Measurements from ENCODE around the gene EMC1. TPM values are rescaled to one million over a fixed set of nuclear protein-coding genes. Genes with fewer than 3 reads are reported as not detected.
A peak's percentile ranks its signal among the peaks of the same experiment; 100 is the strongest.

Gene EMC1
- total and polyA plus RNA-seq, 3 experiments from 2014 or later: 24.7 to 58.2 (median 57.0) TPM

DNA sequence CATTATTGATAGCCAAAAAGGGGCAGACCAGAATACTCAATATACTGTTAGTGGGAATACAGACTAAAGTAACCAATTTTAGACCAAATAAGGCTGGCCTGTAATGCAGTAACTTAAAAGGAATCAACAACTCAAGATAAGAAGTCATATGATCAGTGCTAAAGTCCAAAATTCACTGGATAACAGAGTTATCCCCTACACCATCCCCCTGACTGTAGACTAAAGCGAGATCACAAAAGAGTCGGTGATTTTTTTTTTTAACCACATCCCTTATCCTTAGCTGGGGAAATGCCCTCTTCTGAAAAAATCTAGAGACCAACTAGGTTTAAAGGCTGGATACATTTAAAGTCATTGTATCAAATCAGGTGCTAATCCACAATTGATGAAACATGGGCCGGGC, 48.9 kb downstream of the EMC1 start:
- H3K27me3 ChIP-seq (ENCODE audit: insufficient read depth, low read length, poor library complexity, severe bottlenecking): no peaks in the 10 kb centered on the region
- POLR2A ChIA-PET: no interaction called here
- peak overlapping the region in 7 of 8 donors; percentile 0 to 75 (median 18) for H3K27ac Mint-ChIP-seq
- H3K4me3 Mint-ChIP-seq: no peak overlapping the region
- H3K36me3 Mint-ChIP-seq: peaks cover 0 to 62% (median 18%) of the 10 kb centered on the region in 3 donors
- DNase-seq: peak in 1 of 5 donors; percentile 13
- H3K4me3 ChIP-seq (ENCODE audit: low read length): no peak overlapping the region
- H3K4me1 Mint-ChIP-seq: peaks cover 43 to 73% (median 50%) of the 10 kb centered on the region in 3 donors
- peaks cover 17% of the 10 kb centered on the region for H3K4me1 ChIP-seq (ENCODE audit: insufficient read depth, low read length)
- H3K9me3 Mint-ChIP-seq: no peaks in the 10 kb centered on the region
- CTCF ChIA-PET: no interaction called here
- peaks cover 36% of the 10 kb centered on the region for H3K36me3 ChIP-seq (ENCODE audit: insufficient read depth, low read length)
- no peaks in the 10 kb centered on the region for H3K27me3 Mint-ChIP-seq
- no peak overlapping the region for H3K27ac ChIP-seq (ENCODE audit: low read depth, low read length)
- no peaks in the 10 kb centered on the region for H3K9me3 ChIP-seq (ENCODE audit: low read length)

DNA sequence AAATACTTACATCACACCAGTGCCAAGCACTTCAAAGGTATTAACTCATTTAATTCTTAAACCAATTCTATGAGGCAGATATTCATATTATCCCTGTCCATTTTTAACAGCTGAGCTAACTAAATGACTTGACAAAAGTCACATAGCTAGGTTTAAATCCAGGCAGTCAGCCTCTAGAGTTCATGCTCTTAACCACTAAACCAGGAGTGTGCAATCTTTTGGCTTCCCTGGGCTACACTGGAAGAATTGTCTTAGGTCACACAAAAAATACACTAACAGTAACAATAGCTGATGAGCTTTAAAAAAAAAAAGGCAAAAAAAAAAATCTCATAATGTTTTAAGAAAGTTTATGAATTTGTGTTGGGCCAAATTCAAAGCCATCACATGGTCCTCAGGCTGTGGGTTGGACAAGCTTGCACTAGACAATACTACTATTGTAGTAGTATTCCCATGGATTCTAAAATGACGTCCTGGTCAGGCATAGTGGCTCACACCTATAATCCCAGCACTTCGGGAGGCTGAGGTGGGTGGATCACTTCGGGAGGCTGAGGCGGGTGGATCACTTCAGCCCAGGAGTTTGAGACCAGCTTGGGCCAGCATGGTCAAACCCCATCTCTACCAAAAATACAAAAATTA, 51.2 kb downstream of the EMC1 start:
- no peak for DNase-seq
- H3K4me1 Mint-ChIP-seq: peaks cover 26 to 52% (median 31%) of the 10 kb centered on the region in 3 donors
- H3K27ac ChIP-seq (ENCODE audit: low read depth, low read length): no peak overlapping the region
- H3K4me3 Mint-ChIP-seq: no peak overlapping the region
- H3K27ac Mint-ChIP-seq: peak overlapping the region in 1 of 8 donors; percentile 21
- POLR2A ChIA-PET: no interaction called here
- H3K36me3 Mint-ChIP-seq: peaks cover 10 to 81% (median 24%) of the 10 kb centered on the region in 3 donors
- no peak overlapping the region for H3K4me3 ChIP-seq (ENCODE audit: low read length)
- no peaks in the 10 kb centered on the region for H3K27me3 ChIP-seq (ENCODE audit: insufficient read depth, low read length, poor library complexity, severe bottlenecking)
- peaks cover 8% of the 10 kb centered on the region for H3K4me1 ChIP-seq (ENCODE audit: insufficient read depth, low read length)
- no peaks in the 10 kb centered on the region for H3K9me3 Mint-ChIP-seq
- peaks cover 50% of the 10 kb centered on the region for H3K36me3 ChIP-seq (ENCODE audit: insufficient read depth, low read length)
- CTCF ChIA-PET: interaction anchor here (1.5 kb wide), 1 partner anchor 451 kb away, joined by 4 read pairs; no protein-coding TSS in a partner anchor
- H3K9me3 ChIP-seq (ENCODE audit: low read length): no peaks in the 10 kb centered on the region
- no peaks in the 10 kb centered on the region for H3K27me3 Mint-ChIP-seq

DNA sequence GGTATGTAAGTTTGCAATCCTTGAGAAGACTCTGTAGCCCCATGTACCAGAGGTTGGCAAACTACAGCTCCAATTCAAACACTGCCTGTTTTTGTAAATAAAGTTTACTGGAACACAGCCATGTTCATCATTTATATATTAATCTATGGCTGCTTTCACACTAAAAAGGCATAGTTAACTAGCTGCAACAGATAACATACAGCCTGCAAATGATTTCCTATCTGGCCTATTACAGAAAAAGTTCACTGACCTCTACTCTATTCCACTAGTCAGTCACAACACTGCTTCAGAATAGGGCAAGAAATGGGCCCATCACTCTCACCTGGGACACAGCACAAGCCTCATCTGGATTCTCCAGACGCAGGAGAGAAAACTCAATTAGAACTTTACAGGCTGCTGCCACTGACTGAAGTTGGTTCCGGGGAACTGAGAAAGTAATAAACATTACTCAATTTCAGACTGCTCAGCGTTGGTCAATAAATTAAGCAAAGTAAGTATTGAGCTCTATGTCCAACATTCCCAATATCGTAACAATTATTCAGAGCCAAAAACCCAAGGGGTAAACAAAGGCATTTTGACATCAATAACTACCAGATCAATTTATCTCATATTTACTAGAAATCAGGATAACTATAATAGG, 51.9 kb downstream of the EMC1 start:
- ChIA-PET POLR2A (no interaction called here), CTCF (interaction anchor here (1.5 kb wide), 1 partner anchor 452 kb away, joined by 4 read pairs; no protein-coding TSS in a partner anchor)
- Histone ChIP-seq H3K4me1 (ENCODE audit: insufficient read depth, low read length) (peaks cover 8% of the 10 kb centered on the region), H3K4me3 (ENCODE audit: low read length) (no peak overlapping the region), H3K36me3 (ENCODE audit: insufficient read depth, low read length) (peaks cover 50% of the 10 kb centered on the region), H3K9me3 (ENCODE audit: low read length) (no peaks in the 10 kb centered on the region), H3K27ac (ENCODE audit: low read depth, low read length) (no peak overlapping the region), H3K27me3 (ENCODE audit: insufficient read depth, low read length, poor library complexity, severe bottlenecking) (no peaks in the 10 kb centered on the region)
- peak overlapping the region in 1 of 8 donors; percentile 21 for H3K27ac Mint-ChIP-seq
- H3K4me3 Mint-ChIP-seq: no peak overlapping the region
- H3K4me1 Mint-ChIP-seq: peaks cover 20 to 45% (median 25%) of the 10 kb centered on the region in 3 donors
- H3K36me3 Mint-ChIP-seq: peaks cover 10 to 76% (median 24%) of the 10 kb centered on the region in 3 donors
- no peak for DNase-seq
- no peaks in the 10 kb centered on the region for H3K9me3 Mint-ChIP-seq
- no peaks in the 10 kb centered on the region for H3K27me3 Mint-ChIP-seq

DNA sequence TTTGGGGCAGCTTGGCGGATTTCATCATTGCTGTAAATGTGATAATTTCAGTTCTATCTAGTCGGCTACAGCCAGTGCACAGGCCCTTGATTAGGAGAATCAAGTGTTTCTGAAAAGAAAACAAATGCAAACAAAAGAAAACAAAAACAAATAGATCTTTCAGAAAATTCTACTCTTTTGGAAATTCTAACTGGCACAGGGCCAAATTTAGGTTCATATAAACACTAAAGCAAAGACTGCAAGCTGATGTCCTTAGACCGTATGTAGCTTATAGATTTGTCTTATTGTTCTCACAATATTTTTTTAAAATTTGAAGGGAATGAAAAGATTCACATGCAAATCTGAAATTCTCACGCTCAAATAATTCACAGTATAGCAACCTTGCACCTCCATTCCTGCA, 52.5 kb downstream of the EMC1 start:
- CTCF ChIA-PET: no interaction called here
- H3K36me3 ChIP-seq (ENCODE audit: insufficient read depth, low read length): peaks cover 52% of the 10 kb centered on the region
- no peaks in the 10 kb centered on the region for H3K9me3 ChIP-seq (ENCODE audit: low read length)
- POLR2A ChIA-PET: no interaction called here
- Mint-ChIP-seq H3K4me3 (no peak overlapping the region), H3K27me3 (no peaks in the 10 kb centered on the region), H3K4me1 (peaks cover 17 to 39% (median 20%) of the 10 kb centered on the region in 3 donors), H3K27ac (peak overlapping the region in 3 of 8 donors; percentile 11 to 40 (median 18)), H3K9me3 (no peaks in the 10 kb centered on the region), H3K36me3 (peaks cover 13 to 78% (median 25%) of the 10 kb centered on the region in 3 donors)
- DNase-seq: no peak
- no peak overlapping the region for H3K4me3 ChIP-seq (ENCODE audit: low read length)
- H3K4me1 ChIP-seq (ENCODE audit: insufficient read depth, low read length): peaks cover 8% of the 10 kb centered on the region
- no peak overlapping the region for H3K27ac ChIP-seq (ENCODE audit: low read depth, low read length)
- no peaks in the 10 kb centered on the region for H3K27me3 ChIP-seq (ENCODE audit: insufficient read depth, low read length, poor library complexity, severe bottlenecking)

DNA sequence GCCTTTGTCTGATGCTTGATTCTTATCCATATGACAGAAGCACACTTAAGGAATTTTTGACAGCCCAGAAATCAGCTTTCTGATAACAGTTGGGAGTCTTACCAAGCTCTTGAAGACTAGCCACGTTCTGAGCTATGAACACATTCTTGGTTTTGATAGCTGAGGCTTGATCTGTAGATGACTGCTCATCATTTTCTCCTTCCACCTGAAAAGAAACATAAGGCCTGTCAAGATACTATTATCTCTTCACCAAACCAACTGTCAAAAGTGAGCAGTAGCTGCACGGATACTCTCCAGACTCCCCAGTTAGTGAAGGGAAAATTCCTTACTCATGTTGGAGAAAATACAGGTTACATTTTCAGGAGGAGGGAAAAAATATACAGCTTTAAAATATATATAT, 53.5 kb downstream of the EMC1 start:
- peaks cover 61% of the 10 kb centered on the region for H3K36me3 ChIP-seq (ENCODE audit: insufficient read depth, low read length)
- H3K4me1 ChIP-seq (ENCODE audit: insufficient read depth, low read length): peaks cover 8% of the 10 kb centered on the region
- Mint-ChIP-seq H3K4me3 (no peak overlapping the region), H3K9me3 (no peaks in the 10 kb centered on the region), H3K4me1 (peaks cover 13 to 31% (median 15%) of the 10 kb centered on the region in 3 donors), H3K27me3 (no peaks in the 10 kb centered on the region), H3K27ac (peak overlapping the region in 2 of 8 donors; percentile 6 to 40), H3K36me3 (peaks cover 23 to 84% (median 34%) of the 10 kb centered on the region in 3 donors)
- H3K9me3 ChIP-seq (ENCODE audit: low read length): no peaks in the 10 kb centered on the region
- DNase-seq: no peak
- H3K4me3 ChIP-seq (ENCODE audit: low read length): no peak overlapping the region
- POLR2A ChIA-PET: no interaction called here
- no peaks in the 10 kb centered on the region for H3K27me3 ChIP-seq (ENCODE audit: insufficient read depth, low read length, poor library complexity, severe bottlenecking)
- CTCF ChIA-PET: interaction anchor here (1.1 kb wide), 1 partner anchor 43 kb away, joined by 3 read pairs; no protein-coding TSS in a partner anchor
- H3K27ac ChIP-seq (ENCODE audit: low read depth, low read length): no peak overlapping the region

DNA sequence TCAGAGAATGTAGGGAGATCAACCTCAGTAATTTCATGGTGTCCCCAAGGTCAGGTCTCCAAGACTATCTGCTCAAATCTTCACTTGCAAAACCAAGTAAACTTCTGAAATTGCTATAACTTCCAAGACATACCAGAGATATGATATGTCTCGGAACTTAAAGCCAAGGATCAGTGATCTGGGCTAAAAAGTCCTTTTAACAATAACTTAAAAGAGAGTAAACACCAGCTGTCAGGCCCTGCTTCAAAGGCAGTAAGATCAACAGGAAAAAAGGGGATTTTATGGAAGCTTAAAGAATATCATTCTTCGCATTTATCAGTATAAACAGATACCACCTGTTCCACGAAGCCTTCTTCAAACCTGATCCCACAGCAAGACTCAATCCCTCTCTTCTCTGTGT, 55.0 kb downstream of the EMC1 start:
- no peak for DNase-seq
- Histone ChIP-seq H3K36me3 (ENCODE audit: insufficient read depth, low read length) (peaks cover 72% of the 10 kb centered on the region), H3K4me1 (ENCODE audit: insufficient read depth, low read length) (no peaks in the 10 kb centered on the region), H3K4me3 (ENCODE audit: low read length) (no peak overlapping the region), H3K27me3 (ENCODE audit: insufficient read depth, low read length, poor library complexity, severe bottlenecking) (no peaks in the 10 kb centered on the region), H3K27ac (ENCODE audit: low read depth, low read length) (no peak overlapping the region), H3K9me3 (ENCODE audit: low read length) (no peaks in the 10 kb centered on the region)
- H3K9me3 Mint-ChIP-seq: no peaks in the 10 kb centered on the region
- H3K4me3 Mint-ChIP-seq: no peak overlapping the region
- H3K27me3 Mint-ChIP-seq: no peaks in the 10 kb centered on the region
- CTCF ChIA-PET: no interaction called here
- peaks cover 0 to 16% (median 3%) of the 10 kb centered on the region in 3 donors for H3K4me1 Mint-ChIP-seq
- peak overlapping the region in 2 of 8 donors; percentile 30 to 86 for H3K27ac Mint-ChIP-seq
- POLR2A ChIA-PET: interaction anchor here (0.7 kb wide), 1 partner anchor 62 kb away, joined by 3 read pairs; no protein-coding TSS in a partner anchor
- peaks cover 23 to 89% (median 37%) of the 10 kb centered on the region in 3 donors for H3K36me3 Mint-ChIP-seq

DNA sequence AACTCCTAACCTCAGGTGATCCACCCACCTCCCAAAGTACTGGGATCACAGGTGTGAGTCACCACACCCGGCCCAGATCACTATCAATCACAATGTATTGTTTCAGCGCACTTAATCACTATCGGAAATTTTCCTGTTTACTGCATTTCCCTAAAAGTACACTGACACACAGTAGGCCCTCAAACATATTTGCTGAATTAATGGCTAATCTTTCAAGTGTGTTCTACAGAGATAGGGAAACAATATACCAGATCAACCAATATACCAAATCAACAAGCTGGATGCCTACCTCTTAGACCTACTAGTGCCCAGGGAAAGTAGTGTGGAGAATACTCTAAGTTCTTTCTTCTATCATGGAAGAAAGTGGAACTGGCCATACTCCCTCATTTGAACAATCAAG, 58.3 kb downstream of the EMC1 start:
- peaks cover 23 to 85% (median 39%) of the 10 kb centered on the region in 3 donors for H3K36me3 Mint-ChIP-seq
- Histone ChIP-seq H3K36me3 (ENCODE audit: insufficient read depth, low read length) (peaks cover 60% of the 10 kb centered on the region), H3K27ac (ENCODE audit: low read depth, low read length) (no peak overlapping the region), H3K27me3 (ENCODE audit: insufficient read depth, low read length, poor library complexity, severe bottlenecking) (no peaks in the 10 kb centered on the region), H3K4me3 (ENCODE audit: low read length) (no peak overlapping the region), H3K9me3 (ENCODE audit: low read length) (no peaks in the 10 kb centered on the region), H3K4me1 (ENCODE audit: insufficient read depth, low read length) (no peaks in the 10 kb centered on the region)
- no peaks in the 10 kb centered on the region for H3K27me3 Mint-ChIP-seq
- POLR2A ChIA-PET: no interaction called here
- peak overlapping the region in 1 of 8 donors; percentile 49 for H3K27ac Mint-ChIP-seq
- no peak for DNase-seq
- CTCF ChIA-PET: interaction anchor here (0.9 to 1.5 kb wide), 3 partner anchors 14 to 457 kb away, joined by 3 to 5 read pairs (median 3); no protein-coding TSS in a partner anchor
- no peaks in the 10 kb centered on the region for H3K4me1 Mint-ChIP-seq
- H3K4me3 Mint-ChIP-seq: no peak overlapping the region
- no peaks in the 10 kb centered on the region for H3K9me3 Mint-ChIP-seq

DNA sequence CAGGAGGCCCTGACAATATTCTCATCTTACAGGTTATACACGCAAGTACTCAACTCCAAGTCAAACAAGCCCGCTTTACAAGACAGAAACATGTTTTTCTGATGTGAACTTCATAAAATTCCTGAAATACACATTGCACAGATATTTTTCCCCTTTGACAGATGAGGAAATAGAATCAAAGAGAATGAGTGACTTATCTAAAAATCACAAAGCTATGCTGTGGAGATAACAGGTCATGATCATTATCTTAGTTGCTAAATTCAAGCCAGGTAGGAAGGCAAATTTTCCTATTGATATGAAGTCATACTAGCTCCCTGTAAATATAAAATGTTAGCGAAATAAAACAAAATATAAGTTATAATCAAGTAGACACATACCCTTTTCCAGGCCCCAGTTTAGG, 59.5 kb downstream of the EMC1 start:
- POLR2A ChIA-PET: no interaction called here
- Histone ChIP-seq H3K36me3 (ENCODE audit: insufficient read depth, low read length) (peaks cover 56% of the 10 kb centered on the region), H3K27ac (ENCODE audit: low read depth, low read length) (no peak overlapping the region), H3K4me3 (ENCODE audit: low read length) (no peak overlapping the region), H3K27me3 (ENCODE audit: insufficient read depth, low read length, poor library complexity, severe bottlenecking) (no peaks in the 10 kb centered on the region), H3K9me3 (ENCODE audit: low read length) (no peaks in the 10 kb centered on the region), H3K4me1 (ENCODE audit: insufficient read depth, low read length) (no peaks in the 10 kb centered on the region)
- no peaks in the 10 kb centered on the region for H3K9me3 Mint-ChIP-seq
- no peaks in the 10 kb centered on the region for H3K27me3 Mint-ChIP-seq
- no peak for DNase-seq
- H3K36me3 Mint-ChIP-seq: peaks cover 20 to 83% (median 35%) of the 10 kb centered on the region in 3 donors
- CTCF ChIA-PET: interaction anchor here (0.8 to 1.5 kb wide), 3 partner anchors 13 to 51 kb away, joined by 3 to 5 read pairs (median 3); no protein-coding TSS in a partner anchor
- H3K27ac Mint-ChIP-seq: no peak overlapping the region
- H3K4me3 Mint-ChIP-seq: no peak overlapping the region
- no peaks in the 10 kb centered on the region for H3K4me1 Mint-ChIP-seq
